ENCODE data around the gene GRID2. TPM values are rescaled to one million over a fixed set of nuclear protein-coding genes. Genes with fewer than 3 reads are reported as not detected.
"Not testable (repeated sequence)": the region's sequence is repeated elsewhere in the genome, so short reads cannot be mapped to it uniquely, and the experiment has no call there.

GRID2 gene
- total and polyA plus RNA-seq, 11 donors = 0.29 to 0.38 (median 0.33) TPM; not detected in 8

DNA sequence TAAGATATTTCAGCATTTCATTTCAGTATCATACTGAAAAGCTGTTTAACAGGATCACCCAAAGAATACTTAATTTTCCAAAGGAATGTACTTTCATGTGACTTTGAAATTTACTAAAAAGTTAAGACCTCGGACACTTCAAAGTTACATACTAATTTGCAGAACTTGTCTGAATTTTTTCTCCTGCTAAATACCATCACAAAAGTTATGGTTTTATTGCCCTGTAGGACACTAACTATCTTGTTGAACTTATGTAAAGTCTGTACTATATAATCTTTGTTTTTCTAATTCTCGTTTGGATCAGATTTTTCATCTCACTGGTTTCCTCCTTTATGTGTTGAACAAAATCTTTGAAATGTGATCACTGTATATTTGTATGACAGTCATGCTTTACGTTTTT, 37.2 kb upstream of the GRID2 start:
- H3K27ac ChIP-seq = no peak overlapping the region
- DNase-seq = no peak
- intact Hi-C loops (cut with DNase I) = no loop called here

DNA sequence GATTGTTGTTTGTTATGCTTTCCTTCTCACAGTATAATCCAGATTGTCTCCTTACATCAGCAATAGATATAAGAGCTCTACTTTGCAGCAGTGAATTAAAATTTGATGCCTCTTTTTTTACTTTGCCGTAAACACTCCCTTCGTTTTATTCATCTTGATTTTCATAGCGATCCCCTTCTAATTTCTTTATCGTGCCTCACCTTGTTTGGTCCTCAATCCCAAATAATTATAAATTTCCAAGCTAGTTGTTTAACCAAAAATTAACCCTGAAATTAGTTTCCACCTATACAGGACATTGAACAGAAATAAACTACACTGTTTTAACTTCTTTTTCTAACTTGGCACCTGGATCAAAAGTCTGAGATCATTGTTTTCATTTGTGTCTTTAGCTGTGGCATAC, 35.1 kb upstream of the GRID2 start:
- ATAC-seq (no peak), DNase-seq (no peak)
- TF ChIP-seq POLR2A (IDR thresholded peaks at IDR 0.05) = no peak
- TF ChIP-seq, protein P1, sequence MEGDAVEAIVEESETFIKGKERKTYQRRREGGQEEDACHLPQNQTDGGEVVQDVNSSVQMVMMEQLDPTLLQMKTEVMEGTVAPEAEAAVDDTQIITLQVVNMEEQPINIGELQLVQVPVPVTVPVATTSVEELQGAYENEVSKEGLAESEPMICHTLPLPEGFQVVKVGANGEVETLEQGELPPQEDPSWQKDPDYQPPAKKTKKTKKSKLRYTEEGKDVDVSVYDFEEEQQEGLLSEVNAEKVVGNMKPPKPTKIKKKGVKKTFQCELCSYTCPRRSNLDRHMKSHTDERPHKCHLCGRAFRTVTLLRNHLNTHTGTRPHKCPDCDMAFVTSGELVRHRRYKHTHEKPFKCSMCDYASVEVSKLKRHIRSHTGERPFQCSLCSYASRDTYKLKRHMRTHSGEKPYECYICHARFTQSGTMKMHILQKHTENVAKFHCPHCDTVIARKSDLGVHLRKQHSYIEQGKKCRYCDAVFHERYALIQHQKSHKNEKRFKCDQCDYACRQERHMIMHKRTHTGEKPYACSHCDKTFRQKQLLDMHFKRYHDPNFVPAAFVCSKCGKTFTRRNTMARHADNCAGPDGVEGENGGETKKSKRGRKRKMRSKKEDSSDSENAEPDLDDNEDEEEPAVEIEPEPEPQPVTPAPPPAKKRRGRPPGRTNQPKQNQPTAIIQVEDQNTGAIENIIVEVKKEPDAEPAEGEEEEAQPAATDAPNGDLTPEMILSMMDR (IDR thresholded peaks at IDR 0.05) = no peak
- Histone ChIP-seq H3K4me3 (no peak overlapping the region), H3K27me3 (no peaks in the 10 kb centered on the region), H3K36me3 (no peaks in the 10 kb centered on the region), H3K27ac (no peak overlapping the region), H3K9me3 (no peaks in the 10 kb centered on the region), H3K4me1 (peaks cover 0 to 4% (median 0%) of the 10 kb centered on the region in 12 donors)
- WGBS, 4 donors = 92 to 95% (median 94%) methylated on average over 4 of the region's 4 CpGs
- intact Hi-C loops (cut with DNase I) = no loop called here

More for the DNA sequence above, 37.2 kb upstream of the GRID2 start:
- Histone ChIP-seq H3K4me1 (peaks cover 0 to 4% (median 0%) of the 10 kb centered on the region in 12 donors), H3K27me3 (no peaks in the 10 kb centered on the region), H3K36me3 (no peaks in the 10 kb centered on the region), H3K9me3 (no peaks in the 10 kb centered on the region), H3K4me3 (no peak overlapping the region)
- ATAC-seq = no peak
- 70 to 80% (median 74%) methylated on average over 3 of the region's 3 CpGs for WGBS, 4 donors
- TF ChIP-seq, protein P1 (IDR thresholded peaks at IDR 0.05) = no peak
- no peak for TF ChIP-seq POLR2A (IDR thresholded peaks at IDR 0.05)

DNA sequence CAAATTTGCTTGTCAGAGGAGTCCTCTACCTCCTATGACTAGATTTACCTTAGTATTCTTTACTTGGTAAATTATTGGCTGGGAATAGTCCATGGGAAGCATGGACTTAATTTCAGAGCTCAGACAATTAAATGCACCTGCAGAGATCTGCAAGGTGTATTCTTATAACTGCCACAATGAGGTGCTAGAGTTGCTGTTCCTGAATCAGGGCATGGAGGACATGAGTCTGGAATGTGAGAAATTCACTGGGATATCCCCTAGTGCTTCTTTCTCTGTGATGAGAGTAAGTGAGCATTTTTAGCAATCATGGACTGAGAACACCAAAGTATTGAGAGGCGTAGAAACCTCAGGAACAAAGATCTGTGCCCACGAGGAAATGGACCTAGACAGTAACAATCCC, 32.9 kb upstream of the GRID2 start:
- 75 to 82% (median 81%) methylated on average over 2 of the region's 2 CpGs for WGBS, 4 donors
- DNase-seq (no peak), ATAC-seq (no peak)
- no peak for TF ChIP-seq POLR2A (IDR thresholded peaks at IDR 0.05)
- TF ChIP-seq, protein P1 (IDR thresholded peaks at IDR 0.05) = peak in 1 of 12 donors; percentile 14
- Histone ChIP-seq H3K9me3 (no peaks in the 10 kb centered on the region), H3K4me1 (no peaks in the 10 kb centered on the region), H3K27ac (no peak overlapping the region), H3K27me3 (no peaks in the 10 kb centered on the region), H3K4me3 (no peak overlapping the region), H3K36me3 (no peaks in the 10 kb centered on the region)
- intact Hi-C loops (cut with DNase I) = no loop called here

DNA sequence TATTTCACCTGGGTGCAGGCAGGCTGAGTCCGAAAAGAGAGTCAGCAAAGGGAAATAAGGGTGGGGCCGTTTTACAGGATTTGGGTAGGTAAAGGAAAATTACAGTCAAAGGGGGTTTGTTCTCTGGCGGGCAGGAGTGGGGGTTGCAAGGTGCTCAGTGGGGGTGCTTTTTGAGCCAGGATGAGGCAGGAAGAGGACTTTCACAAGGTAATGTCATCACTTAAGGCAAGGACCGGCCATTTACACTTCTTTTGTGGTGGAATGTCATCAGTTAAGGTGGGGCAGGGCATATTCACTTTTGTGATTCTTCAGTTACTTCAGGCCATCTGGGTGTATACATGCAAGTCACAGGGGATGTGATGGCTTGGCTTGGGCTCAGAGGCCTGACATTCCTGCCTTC, 32.2 kb upstream of the GRID2 start:
- intact Hi-C loops (cut with DNase I); DNase-seq: not testable (repeated sequence)
- WGBS, 4 donors = 66 to 76% (median 71%) methylated on average over 4 of the region's 4 CpGs

DNA sequence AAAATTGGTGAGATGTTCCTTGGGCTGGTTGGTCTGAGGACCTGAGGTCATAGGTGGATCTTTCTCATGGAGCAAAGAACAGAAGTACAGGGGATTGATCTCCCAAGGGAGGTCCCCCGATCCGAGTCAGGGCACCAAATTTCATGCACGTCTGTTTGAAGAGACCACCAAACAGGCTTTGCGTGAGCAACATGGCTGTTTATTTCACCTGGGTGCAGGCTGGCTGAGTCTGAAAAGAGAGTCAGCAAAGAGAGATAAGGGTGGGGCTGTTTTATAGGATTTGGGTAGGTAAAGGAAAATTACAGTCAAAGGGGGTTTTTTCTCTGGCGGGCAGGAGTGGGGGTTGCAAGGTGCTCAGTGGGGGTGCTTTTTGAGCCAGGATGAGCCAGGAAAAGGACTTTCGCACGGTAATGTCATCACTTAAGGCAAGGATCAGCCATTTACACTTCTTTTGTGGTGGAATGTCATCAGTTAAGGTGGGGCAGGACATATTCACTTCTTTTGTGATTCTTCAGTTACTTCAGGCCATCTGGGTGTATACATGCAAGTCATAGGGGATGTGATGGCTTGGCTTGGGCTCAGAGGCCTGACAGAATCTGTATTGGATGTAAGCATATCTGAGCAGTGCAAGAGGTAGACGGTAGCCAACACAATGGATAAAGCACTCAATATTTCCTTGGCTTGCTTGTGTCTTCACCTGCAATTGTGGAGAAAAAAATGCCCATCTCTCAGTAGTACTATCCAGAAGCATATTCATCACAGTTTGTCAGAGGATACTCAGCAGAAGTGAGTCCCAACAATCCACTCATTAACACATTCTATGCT, 26.5 kb upstream of the GRID2 start:
- intact Hi-C loops (cut with DNase I); H3K4me3 ChIP-seq; H3K27ac ChIP-seq; H3K4me1 ChIP-seq; H3K27me3 ChIP-seq; H3K9me3 ChIP-seq; H3K36me3 ChIP-seq; ATAC-seq; DNase-seq: not testable (repeated sequence)
- WGBS, 4 donors = 84 to 94% (median 89%) methylated on average over 8 of the region's 8 CpGs

More for the DNA sequence above, 32.2 kb upstream of the GRID2 start:
- H3K4me1 ChIP-seq, H3K9me3 ChIP-seq, H3K36me3 ChIP-seq, H3K4me3 ChIP-seq, H3K27me3 ChIP-seq, ATAC-seq, H3K27ac ChIP-seq: not testable (repeated sequence)
